Chondrocyte (in vitro differentiated cells): ENCODE results near the gene TTF2. TPM values are rescaled to one million over a fixed set of nuclear protein-coding genes. Genes with fewer than 3 reads are reported as not detected.

Source experiments
- DNase-seq: peaks from one replicate; pipeline ENCODE4 v3.0.0; 2021; ENCODE audit warnings: mixed read lengths, low spot score
- H3K27ac Mint-ChIP-seq: one replicate; pipeline ENCODE4 v1.8.0; 2021; ENCODE audit warnings: mild to moderate bottlenecking, moderate library complexity, mixed read lengths; ENCODE audit not compliant: unreplicated experiment
- H3K27me3 Mint-ChIP-seq: 2 replicates; pipeline ENCODE4 v1.8.0; 2021; ENCODE audit warnings: low read depth, mixed read lengths
- H3K36me3 Mint-ChIP-seq: 2 replicates; pipeline ENCODE4 v1.8.0; 2021; ENCODE audit warnings: low read depth, mixed read lengths
- H3K4me1 Mint-ChIP-seq: 2 replicates; pipeline ENCODE4 v1.8.0; 2021; ENCODE audit warnings: low read depth, mild to moderate bottlenecking, mixed read lengths
- H3K4me3 Mint-ChIP-seq: one replicate; pipeline ENCODE4 v1.8.0; 2021; ENCODE audit warnings: mild to moderate bottlenecking, moderate library complexity, mixed read lengths; ENCODE audit not compliant: unreplicated experiment
- H3K9me3 Mint-ChIP-seq: 2 replicates; pipeline ENCODE4 v1.8.0; 2021; ENCODE audit warnings: low read depth, mixed read lengths
- CTCF ChIP-seq: fragments of 200-600 bp; sonication (generic); IDR thresholded peaks from 2 replicates; pipeline ENCODE4 v1.5.0; 2021; ENCODE audit warnings: antibody characterized with exemption, mild to moderate bottlenecking, moderate library complexity
- total RNA-seq: library from RNA; stranded (reverse); gene quantifications from 3 replicates; pipeline ENCODE4 v1.2.1, GENCODE V29; 2021

The TTF2 gene
- total RNA-seq, 1 donor from 2014 or later: 16.4 TPM

DNA sequence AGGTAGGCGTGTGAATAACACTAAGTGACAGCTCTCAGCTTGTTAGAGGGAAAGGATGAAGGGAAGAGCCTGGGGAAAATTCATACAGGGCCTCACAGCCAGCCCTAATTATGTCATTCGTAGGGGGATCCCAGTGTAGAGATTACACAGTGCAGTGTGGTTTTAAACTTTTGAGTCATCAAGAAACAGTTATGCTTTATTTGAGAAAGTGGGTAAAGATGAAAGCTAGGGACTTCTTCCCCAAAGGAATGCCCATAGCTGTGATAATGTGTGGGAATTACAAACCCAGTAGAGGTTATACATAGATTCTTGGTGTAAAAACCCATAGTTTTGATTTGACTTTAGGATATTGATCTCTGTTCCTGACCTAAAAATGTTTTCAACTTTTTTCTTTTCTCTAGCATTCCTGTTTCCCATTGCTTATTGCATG lies 1.9 kb downstream of the TTF2 start:
- Mint-ChIP-seq H3K4me1 (peaks cover 14% of the 10 kb centered on the region), H3K4me3 (no peak overlapping the region), H3K36me3 (peaks cover 2% of the 10 kb centered on the region), H3K27me3 (no peaks in the 10 kb centered on the region), H3K27ac (peak overlapping the region; percentile 75), H3K9me3 (no peaks in the 10 kb centered on the region)
- TF ChIP-seq CTCF: no peak
- DNase-seq: no peak

DNA sequence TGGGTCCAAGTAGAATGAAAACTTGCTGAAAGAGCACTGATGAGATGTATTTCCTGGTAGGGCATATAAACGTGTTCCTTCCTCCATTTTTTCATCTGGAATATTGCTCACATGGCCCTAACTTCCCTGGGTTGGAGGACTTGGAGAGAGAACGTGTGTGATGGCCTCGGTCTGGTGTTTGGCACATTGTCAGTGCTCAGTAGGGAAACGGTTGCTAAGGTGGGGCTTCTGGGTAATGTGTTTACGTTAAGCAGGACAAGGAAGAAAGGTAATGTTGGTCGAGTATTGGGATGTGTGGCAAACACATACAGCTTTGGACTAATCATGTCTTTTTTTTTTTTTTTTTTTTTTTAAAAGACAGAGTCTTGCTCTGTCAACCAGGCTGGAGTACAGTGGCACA lies 6.2 kb downstream of the TTF2 start:
- no peaks in the 10 kb centered on the region for H3K9me3 Mint-ChIP-seq
- DNase-seq: no peak
- TF ChIP-seq CTCF: no peak
- peaks cover 7% of the 10 kb centered on the region for H3K4me1 Mint-ChIP-seq
- no peaks in the 10 kb centered on the region for H3K27me3 Mint-ChIP-seq
- no peak overlapping the region for H3K27ac Mint-ChIP-seq
- H3K4me3 Mint-ChIP-seq: no peak overlapping the region
- peaks cover 2% of the 10 kb centered on the region for H3K36me3 Mint-ChIP-seq

DNA sequence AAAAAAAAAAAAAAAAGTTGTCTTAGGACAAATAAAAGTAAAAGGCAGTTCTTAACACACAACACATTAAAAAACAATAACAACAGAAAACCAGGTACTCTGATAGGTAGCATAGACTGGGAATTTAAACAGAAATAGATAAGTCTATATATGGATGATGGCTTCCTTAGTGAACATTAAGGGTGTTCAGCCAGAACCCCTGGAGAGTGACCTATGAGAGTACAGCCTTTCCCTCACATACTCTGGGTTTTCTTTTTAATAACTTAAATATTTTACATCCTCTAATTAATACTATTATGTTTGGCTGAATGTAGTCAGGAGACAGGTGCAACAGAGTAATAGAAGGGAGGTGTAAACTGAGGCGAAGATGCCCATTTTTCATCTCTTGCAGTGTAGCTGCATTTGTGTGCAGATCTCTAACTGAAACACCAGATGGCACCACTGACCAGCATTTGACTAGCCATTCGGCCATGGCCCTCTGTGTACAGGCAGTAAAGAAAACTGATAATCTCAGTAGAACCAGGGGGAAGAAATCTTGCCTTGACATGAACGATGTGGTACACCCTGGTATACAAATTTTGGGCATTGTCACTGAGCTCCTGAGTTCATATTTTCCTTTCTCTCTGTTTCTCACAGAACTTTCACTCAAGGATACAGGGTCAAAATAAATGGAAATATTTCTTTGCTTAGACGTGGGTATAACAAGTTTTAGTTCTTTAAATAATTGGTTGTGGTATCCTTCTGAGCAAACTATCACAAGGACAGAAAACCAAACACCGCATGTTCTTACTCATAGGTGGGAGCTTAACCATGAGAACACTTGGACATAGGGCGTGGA lies 7.6 kb downstream of the TTF2 start:
- Mint-ChIP-seq H3K27ac (no peak overlapping the region), H3K4me3 (no peak overlapping the region), H3K4me1 (peaks cover 3% of the 10 kb centered on the region), H3K9me3 (no peaks in the 10 kb centered on the region), H3K27me3 (no peaks in the 10 kb centered on the region), H3K36me3 (peaks cover 2% of the 10 kb centered on the region)
- TF ChIP-seq CTCF: peak; percentile 98
- no peak for DNase-seq

- H3K4me1 Mint-ChIP-seq: peaks cover 3% of the 10 kb centered on the region
- H3K9me3 Mint-ChIP-seq: no peaks in the 10 kb centered on the region
- no peak overlapping the region for H3K4me3 Mint-ChIP-seq
- TF ChIP-seq CTCF: no peak
- no peak overlapping the region for H3K27ac Mint-ChIP-seq
- peaks cover 2% of the 10 kb centered on the region for H3K36me3 Mint-ChIP-seq
- no peaks in the 10 kb centered on the region for H3K27me3 Mint-ChIP-seq
- no peak for DNase-seq
Observed at GRCh38 chr1:117068580-117068979, 8.5 kb downstream of the TTF2 start.

GRCh38 chr1:117069220-117069844 lies 9.2 kb downstream of the TTF2 start:
- H3K9me3 Mint-ChIP-seq: no peaks in the 10 kb centered on the region
- peaks cover 3% of the 10 kb centered on the region for H3K4me1 Mint-ChIP-seq
- H3K27me3 Mint-ChIP-seq: no peaks in the 10 kb centered on the region
- no peak for TF ChIP-seq CTCF
- no peak overlapping the region for H3K4me3 Mint-ChIP-seq
- no peak for DNase-seq
- no peak overlapping the region for H3K27ac Mint-ChIP-seq
- H3K36me3 Mint-ChIP-seq: no peaks in the 10 kb centered on the region
